HG03432 (cell line): ENCODE data around the gene EID2.

ENCODE experiments used
- ATAC-seq: cut with Tn5 transposase; IDR thresholded peaks from one replicate; pipeline ENCODE4 v1.9.1; 2021; ENCODE audit warnings: mild to moderate bottlenecking, moderate library complexity; ENCODE audit not compliant: unreplicated experiment

Gene EID2

DNA sequence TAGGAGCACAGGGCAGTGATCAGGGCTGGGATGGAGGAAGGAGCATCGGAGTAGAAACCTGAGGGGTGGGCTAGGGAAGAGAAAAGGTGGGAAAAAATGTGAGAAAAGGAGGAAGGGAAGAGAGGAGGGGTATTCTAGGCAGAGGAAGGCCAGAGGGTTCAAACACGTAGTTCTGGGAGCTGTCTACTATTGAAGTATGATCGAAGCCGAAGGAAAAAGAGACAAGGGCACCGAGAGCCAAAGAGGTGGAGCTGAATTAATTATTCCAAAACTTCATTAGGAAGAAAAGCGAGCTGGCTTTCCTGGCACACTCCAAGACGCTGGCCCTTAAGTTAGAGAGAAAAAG lies 33.4 kb downstream of the EID2 start:
- no peak for ATAC-seq

DNA sequence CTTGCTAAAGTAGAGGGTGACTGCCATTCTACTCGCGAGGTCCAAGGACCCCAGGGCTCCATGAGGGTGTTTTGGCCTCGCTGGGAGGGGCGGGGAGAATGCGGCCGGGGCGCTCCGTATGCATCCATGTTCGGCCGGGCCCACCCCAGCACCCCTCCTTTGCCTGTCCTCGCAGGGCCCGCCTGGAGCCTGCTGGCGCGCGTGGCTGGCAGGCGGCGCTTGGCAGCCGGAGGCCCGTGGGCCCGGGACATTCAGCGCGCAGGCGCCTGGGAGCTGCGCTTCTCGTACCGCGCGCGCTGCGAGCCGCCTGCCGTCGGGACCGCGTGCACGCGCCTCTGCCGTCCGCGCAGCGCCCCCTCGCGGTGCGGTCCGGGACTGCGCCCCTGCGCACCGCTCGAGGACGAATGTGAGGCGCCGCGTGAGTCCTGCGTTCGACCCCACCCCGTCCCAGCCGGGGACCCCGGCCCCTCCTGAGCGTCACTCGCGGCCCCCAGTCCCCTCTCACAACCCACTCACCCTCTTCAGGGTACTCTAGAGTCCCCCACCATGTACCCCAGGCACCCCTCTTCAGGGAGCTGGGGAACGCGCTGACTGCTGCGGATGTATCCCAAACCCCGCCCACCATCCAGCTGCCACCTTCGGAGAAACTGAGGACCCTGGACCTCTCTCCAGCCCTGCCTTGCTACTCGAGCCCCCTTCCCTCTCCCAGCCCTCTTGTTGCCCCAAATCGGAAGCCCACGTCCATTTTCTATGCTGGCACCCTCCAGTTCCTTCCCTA lies 37.1 kb downstream of the EID2 start:
- no peak for ATAC-seq

DNA sequence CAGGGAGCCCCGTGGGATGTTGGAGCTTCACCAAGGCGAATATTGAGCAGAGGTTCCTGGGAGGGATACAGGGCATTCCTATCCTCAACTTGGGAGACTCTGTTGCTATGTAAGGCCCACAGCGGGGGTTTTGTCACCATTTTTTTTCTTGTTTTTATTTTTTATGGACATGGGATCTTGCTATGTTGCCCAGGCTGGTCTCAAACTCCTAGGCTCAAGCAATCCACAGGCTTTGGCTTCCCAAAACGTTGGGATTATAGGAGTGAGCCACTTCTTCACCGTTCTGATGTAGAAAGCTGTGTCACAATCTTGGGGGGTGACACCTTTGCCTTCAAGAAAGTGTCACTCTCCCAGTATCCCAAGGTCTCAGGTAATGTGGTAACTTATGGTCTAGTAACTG lies 38.6 kb downstream of the EID2 start:
- ATAC-seq: no peak

DNA sequence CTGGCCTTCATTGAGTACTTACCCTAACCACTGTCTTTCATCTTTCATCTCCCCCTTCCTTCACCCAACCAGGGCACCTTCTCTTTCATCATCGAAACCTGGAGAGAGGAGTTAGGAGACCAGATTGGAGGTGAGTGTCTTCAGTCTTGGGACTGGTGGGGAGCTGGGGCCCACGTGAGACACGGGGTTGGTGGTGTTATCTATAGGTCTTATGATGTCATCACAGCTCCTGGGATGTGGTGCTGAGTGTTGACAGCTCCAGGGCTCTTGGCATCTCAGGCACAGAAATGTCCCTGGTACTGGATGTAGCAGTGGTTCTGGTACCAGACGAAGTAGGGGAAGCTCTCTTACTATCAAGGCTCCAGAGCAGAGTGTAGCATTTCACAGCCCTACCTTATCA lies 39.4 kb downstream of the EID2 start:
- ATAC-seq: no peak

DNA sequence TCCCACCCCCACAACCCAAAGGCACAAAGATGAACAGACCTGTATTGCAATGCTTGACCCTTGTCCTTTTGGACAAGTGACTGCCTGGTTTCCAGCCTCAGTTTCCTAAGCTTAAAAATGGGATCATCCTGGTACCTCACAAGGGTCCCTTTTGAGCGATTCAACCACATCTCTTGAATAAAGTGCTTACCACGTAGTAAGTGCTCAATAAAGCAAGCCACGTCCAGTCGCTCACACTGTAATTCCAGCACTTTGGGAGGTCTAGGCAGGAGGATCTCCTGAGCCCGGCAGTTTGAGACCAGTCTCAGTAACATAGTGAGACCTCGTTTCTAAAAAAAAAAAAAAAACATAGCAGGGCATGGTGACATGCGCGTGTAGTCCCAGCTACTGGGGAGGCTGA lies 40.0 kb downstream of the EID2 start:
- ATAC-seq: no peak

DNA sequence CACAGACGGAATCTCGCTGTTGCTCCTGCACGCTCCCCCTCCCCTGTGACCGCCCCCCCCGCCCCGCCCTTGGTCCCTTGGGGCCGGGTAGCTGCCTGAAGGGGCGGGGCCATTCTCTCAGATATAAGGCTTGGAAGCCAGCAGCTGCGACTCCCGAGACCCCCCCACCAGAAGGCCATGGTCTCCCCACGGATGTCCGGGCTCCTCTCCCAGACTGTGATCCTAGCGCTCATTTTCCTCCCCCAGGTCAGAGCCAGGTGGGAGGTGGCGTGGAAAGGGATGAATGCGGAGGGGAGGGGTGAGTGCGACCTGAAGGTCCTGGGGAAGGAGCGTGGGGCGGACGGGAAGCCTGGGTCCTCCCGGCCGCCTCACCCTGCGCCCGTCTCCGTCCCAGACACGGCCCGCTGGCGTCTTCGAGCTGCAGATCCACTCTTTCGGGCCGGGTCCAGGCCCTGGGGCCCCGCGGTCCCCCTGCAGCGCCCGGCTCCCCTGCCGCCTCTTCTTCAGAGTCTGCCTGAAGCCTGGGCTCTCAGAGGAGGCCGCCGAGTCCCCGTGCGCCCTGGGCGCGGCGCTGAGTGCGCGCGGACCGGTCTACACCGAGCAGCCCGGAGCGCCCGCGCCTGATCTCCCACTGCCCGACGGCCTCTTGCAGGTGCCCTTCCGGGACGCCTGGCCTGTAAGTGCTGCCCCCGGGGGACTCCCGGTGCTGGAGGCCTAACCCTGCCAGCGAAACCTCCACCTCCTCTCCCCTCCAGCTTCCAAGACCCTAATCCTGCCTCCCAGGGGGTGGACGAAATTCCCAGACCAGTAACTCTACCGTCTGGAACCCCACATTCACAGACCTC lies 40.9 kb downstream of the EID2 start, which contains the start of gene DLL3:
TSS of gene DLL3 (plus strand) at position 150 of the 845 bp plus-strand sequence. CDS start at position 178, 28 bp downstream.
- no peak for ATAC-seq

DNA sequence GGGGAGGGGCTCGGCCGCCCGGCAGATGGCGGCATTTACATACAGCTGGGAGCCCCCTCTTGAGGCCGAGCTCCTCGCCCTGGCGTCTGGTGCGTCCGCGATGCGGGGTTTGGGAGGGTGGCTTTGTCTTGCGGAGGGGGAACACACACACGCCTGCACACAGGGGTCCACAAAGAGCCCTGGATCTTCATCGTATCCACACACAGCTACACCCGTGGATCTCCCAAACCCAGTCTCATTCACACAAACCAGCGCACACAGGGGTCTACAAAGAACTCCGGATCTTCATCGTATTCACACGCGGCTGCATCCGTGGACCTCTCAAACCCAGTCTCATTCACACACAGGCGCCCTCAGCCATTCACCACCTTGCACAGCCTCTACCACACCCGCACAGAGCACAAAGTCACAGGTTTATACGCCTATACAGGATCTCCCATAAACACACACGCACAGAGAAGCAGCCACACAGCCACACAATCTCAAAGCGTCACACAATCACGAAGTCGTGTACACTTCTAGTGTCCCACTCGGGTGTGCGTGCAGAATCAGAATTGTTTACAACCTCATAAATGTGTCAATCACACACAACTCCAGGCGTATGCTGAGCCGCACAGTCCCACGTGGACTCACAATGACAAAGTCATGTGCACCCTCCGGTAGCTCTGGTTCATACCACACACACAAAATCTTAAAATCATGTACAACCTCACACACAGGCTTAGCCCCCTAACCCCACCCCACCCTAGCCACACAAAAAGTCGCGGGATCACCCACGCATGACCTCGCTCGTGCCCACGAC lies 41.8 kb downstream of the EID2 start:
- no peak for ATAC-seq

DNA sequence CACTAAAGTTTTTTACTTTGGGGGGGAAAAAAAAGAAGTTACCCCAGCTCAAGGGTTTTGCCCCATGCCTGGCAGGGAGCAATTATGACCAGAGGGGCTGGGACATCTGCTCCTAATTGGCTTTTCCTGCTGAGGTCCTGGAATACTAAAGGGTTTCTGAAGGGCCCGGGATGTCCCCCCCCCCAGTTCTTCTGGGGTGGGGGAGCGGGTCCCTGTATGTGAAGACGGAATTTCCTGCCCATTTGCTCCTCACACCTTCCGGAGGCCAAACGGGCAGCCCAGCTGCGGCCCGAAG lies 42.3 kb downstream of the EID2 start:
- ATAC-seq: no peak

DNA sequence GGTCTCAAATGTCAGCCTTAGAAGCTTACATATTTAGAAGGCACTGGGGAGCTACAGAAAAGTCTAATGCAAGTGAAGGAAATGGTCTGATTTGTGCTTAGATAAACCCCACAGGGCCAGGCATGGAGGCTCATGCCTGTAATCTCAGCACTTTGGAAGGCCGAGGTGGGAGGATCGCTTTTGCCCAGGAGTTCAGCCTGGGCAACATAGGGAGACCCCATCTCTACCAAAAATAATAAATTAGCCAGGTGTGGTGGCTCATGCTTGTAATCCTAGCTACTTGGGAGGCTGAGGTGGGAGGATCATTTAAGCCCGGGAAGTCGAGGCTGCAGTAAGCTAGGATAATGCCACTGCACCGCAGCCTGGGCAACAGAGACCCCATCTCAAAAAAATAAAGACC lies 43.9 kb downstream of the EID2 start:
- ATAC-seq: no peak

DNA sequence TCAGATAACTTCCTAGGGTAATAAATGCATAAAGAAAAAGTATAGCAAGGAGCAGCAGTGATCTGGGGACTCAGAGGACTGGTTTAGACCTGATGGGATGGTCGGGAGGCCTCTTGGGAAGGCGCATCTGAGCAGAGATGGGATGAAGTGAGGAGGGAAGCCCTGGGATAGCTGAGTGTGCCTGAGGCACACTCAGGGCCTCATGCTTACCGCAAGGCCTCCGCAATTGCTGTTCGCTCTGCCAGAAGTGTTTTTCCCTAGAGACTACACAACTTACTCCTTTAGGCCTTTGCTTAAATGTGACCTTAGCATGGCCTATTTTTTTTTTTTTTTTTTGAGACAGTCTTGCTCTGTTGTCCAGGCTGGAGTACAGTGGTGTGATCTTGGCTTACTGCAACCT lies 45.3 kb downstream of the EID2 start:
- no peak for ATAC-seq

DNA sequence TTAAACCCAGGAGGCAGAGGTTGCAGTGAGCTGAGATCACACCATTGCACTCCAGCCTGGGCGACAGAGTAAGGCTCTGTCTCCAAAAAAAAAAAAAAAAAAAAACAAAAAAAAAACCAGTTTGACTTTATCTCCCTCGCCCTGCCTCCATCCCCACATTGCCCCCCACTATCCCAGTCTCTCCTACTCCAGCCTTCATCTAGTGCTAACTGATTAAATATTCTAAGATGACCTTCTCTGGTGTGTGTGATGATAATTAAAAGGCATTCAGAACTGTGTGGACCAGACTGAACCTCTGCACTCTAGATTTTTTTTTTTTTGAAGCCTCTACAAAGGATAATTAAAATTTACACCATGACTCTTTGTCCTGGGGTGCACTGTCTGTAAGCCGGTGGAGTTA lies 47.2 kb downstream of the EID2 start:
- ATAC-seq: no peak

DNA sequence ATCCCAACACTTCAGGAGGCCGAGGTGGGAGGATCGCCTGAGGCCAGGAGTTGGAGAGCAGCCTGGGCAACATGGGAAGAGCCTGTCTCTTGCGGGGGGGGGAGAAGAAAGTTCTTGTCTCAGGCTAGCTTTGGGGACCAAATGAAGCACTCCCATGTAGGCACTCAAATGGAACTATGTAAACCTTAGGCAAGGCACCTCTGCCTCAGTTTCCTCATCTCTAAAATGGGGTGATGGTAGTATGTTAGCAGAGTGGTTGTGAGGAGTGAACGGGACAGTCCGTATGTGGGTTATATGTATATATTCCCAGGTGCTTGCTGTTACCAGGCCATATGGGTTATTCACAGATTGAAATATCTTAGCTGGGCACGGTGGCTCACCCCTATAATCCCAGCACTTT lies 47.7 kb downstream of the EID2 start:
- ATAC-seq: no peak

DNA sequence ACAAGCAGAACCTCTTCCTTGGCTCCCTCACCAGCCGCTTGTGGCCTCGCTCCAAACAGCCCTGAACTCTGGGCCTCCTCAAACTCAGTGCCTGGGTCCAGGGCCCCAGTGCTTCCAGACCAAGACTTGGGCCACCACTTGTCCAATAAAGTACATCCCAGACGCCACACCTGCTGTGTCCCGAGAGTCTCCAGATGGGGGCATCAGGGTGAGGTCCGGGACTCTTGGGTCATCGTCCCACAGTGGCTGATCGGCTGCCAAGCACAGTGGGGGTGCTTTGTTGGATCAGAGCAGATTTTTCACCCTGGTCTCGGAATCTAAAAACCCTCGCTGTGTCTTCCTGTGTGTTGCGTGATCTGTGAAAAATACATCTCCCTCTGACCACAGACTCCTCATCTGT lies 50.2 kb downstream of the EID2 start:
- no peak for ATAC-seq
